ENCODE results near the gene MDC1.

DNA sequence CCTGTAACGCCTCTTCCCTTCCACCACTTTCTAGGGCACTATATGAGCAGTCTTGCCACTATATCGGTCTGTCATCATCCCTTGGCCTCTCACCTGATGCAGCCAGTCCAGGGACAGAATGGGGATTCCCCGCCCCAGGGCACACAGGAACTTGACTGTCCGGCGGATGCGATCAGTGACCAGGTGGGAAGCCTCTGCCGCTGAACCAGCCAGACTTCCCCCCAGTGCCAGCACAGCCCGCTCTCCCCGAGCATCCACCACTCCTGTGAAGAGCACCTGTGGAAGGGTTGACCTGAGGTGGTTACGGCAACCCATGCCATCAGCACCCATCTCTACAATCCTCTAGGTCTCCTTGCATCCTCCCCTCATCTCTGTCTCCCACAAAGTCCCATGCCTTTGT, 14.1 kb downstream of the MDC1 start:
- TF ChIP-seq EZH2 (optimal IDR thresholded peaks at IDR 0.05; ENCODE audit: low read depth, low read length) (no peak), CTCF (IDR thresholded peaks at IDR 0.05; ENCODE audit: low read length) (no peak)

All from MM.1S (cell line).